Skin of body (tissue), 2 donors: ENCODE measurements around the gene CERKL. TPM values are rescaled to one million over a fixed set of nuclear protein-coding genes. Genes with fewer than 3 reads are reported as not detected.

Source experiments
- DNase-seq: peaks from one replicate; lab custom pipeline; 2025; lab: John Stamatoyannopoulos, UW
- total RNA-seq: library from RNA; depleted of rRNA; stranded (reverse); fragments of >200 nt; gene quantifications from one replicate; pipeline ENCODE4 v1.2.3, GENCODE V29; 2014

The CERKL gene
- total RNA-seq, 1 donor from 2014 or later, result not detected

GRCh38 chr2:181523756-181524155, 133.1 kb downstream of the CERKL start:
- no peak for DNase-seq

- DNase-seq, result no peak
Observed at GRCh38 chr2:181520253-181520652, 136.7 kb downstream of the CERKL start.

GRCh38 chr2:181517685-181518301, 139.1 kb downstream of the CERKL start:
- DNase-seq, result no peak

DNA sequence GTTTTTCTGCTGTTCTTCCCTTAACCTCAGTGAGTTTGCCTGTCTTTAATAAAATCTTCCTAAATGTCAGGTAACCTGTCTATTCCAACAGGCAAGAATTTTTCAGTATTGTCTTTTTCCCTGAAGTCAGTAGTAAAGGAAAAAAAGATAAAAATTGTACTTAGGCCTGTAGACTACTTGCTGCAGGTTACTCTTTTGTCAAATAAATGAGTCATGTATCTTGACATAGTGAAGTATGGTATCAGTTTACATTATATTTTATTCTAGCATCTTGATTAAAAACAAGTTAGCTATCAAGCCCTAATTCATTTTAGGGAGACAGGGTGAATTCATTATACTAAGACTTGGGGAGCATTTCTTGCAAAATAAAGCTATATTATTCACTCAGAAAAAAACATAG, 139.9 kb downstream of the CERKL start:
- DNase-seq, result no peak

DNA sequence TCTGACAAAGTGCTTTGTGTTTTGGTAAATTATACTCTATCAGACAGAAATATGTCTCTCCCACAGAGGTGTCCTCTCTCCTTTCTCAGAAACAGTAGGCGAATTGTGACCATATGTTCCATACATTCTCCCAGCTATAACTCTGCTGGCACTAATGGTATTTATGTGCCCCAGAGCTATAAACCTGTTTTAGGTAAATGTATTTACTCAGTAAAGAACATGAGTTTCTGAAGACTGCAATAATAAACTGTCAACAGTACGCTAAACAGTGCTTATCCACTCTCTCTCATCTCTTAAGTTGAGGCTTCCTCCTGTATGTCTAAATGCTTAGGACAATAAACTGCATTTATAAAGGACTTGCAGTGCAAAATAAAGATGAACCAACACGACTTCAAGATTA, 141.2 kb downstream of the CERKL start:
- no peak for DNase-seq

DNA sequence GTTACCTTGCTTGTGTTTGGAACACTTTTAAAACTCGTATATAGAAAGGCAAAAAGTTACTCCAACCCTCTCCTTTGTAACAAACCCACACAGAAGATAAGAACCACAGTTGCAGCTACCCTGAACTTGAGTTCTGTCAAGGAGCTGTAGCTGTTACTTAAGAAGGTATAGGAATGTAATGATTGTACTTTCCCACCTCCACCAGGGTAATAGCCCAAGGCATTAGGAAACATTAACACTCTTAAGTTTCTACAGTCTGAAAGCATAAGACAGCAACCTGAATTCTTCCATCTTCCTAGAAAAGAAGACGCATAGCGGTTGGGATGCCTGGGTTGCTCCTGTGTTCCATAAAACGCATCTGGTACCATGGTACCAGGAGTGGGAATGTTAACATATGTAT, 156.7 kb downstream of the CERKL start:
- no peak for DNase-seq

DNA sequence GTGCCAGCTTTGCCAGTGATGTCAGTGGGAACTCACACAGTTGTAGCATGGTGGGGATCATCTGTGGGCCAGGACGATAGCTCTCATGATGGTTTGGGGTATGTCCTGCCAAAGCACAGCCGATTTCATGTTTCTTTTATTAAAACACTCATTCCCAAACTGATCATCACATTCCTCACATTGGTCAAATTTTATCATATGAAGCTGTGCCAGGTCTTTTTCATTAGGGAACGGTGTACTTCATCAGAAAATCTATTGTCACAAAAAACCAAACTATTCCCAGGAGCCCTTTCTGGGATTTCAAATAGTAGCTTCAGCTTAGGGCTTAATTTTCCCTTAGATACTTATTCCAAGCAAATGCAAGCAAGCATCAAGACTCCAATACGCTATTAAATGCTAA, 157.7 kb downstream of the CERKL start:
- no peak for DNase-seq

Other genes with a start within 250 kb of the CERKL start
- gene ITGA4, start 199.7 kb downstream of the CERKL start, total RNA-seq, result 19.0 TPM
- gene NEUROD1, start 23.4 kb upstream of the CERKL start, total RNA-seq, result not detected
- 122 TPM for gene ITPRID2, start 234.6 kb upstream of the CERKL start, total RNA-seq